HUES6 (cell line): ENCODE data around the gene GLB1L.
"Not testable (repeated sequence)": the region's sequence is repeated elsewhere in the genome, so short reads cannot be mapped to it uniquely, and the experiment has no call there.

ENCODE experiments used
- H3K27ac ChIP-seq: 2 replicates; pipeline ENCODE4 v1.7.0; 2013; ENCODE audit warnings: low read depth, mild to moderate bottlenecking, low read length, inconsistent platforms
- H3K27me3 ChIP-seq: 2 replicates; pipeline ENCODE4 v1.6.1; 2013; ENCODE audit warnings: low read length; ENCODE audit not compliant: control insufficient read depth, insufficient read depth
- H3K36me3 ChIP-seq: 2 replicates; pipeline ENCODE4 v1.6.1; 2013; ENCODE audit warnings: low read length; ENCODE audit not compliant: control insufficient read depth, insufficient read depth
- H3K4me1 ChIP-seq: 2 replicates; pipeline ENCODE4 v1.6.1; 2013; ENCODE audit warnings: low read length; ENCODE audit not compliant: control insufficient read depth, insufficient read depth
- H3K4me3 ChIP-seq: 2 replicates; pipeline ENCODE4 v1.5.1; 2013; ENCODE audit warnings: low read depth, low read length
- H3K9ac ChIP-seq: one replicate; pipeline ENCODE4 v1.6.1; 2013; ENCODE audit warnings: mild to moderate bottlenecking, low read length
- H3K9me3 ChIP-seq: 2 replicates; pipeline ENCODE4 v1.6.1; 2013; ENCODE audit warnings: low read depth, low read length; ENCODE audit not compliant: control insufficient read depth, insufficient read depth

Gene GLB1L

GRCh38 chr2:219210196-219210885 is 34.9 kb downstream of the GLB1L start:
- H3K9ac ChIP-seq = no peak overlapping the region

GRCh38 chr2:219209236-219210195 is 35.7 kb downstream of the GLB1L start:
- no peak overlapping the region for H3K27ac ChIP-seq
- H3K4me3 ChIP-seq = no peak overlapping the region
- peaks cover 63% of the 10 kb centered on the region for H3K36me3 ChIP-seq
- H3K27me3 ChIP-seq = no peaks in the 10 kb centered on the region
- H3K4me1 ChIP-seq = peaks cover 8% of the 10 kb centered on the region
- H3K9me3 ChIP-seq = 0 out of 2 replicates have a peak, but pooled peaks cover under 1% of the 10 kb centered on the region
- no peak overlapping the region for H3K9ac ChIP-seq

More at GRCh38 chr2:219210196-219210885, 34.9 kb downstream of the GLB1L start:
- peaks cover 72% of the 10 kb centered on the region for H3K36me3 ChIP-seq
- no peaks in the 10 kb centered on the region for H3K9me3 ChIP-seq
- no peaks in the 10 kb centered on the region for H3K27me3 ChIP-seq
- H3K4me1 ChIP-seq = peaks cover 8% of the 10 kb centered on the region
- no peak overlapping the region for H3K27ac ChIP-seq
- no peak overlapping the region for H3K4me3 ChIP-seq

- Histone ChIP-seq H3K36me3 (peaks cover 49% of the 10 kb centered on the region), H3K4me3 (no peak overlapping the region), H3K27ac (no peak overlapping the region)
These were observed 37.1 kb downstream of the GLB1L start for GRCh38 chr2:219207884-219208740.

GRCh38 chr2:219207134-219207883 is 37.9 kb downstream of the GLB1L start:
- peaks cover 41% of the 10 kb centered on the region for H3K36me3 ChIP-seq
- no peak overlapping the region for H3K27ac ChIP-seq
- H3K4me3 ChIP-seq = peak overlapping the region; percentile 78
- 0 out of 2 replicates have a peak, but pooled peaks cover 2% of the 10 kb centered on the region for H3K9me3 ChIP-seq
- no peaks in the 10 kb centered on the region for H3K27me3 ChIP-seq
- peaks cover 8% of the 10 kb centered on the region for H3K4me1 ChIP-seq
- H3K9ac ChIP-seq = peak overlapping the region; percentile 28

More at GRCh38 chr2:219207884-219208740, 37.1 kb downstream of the GLB1L start:
- 0 out of 2 replicates have a peak, but pooled peaks cover 2% of the 10 kb centered on the region for H3K9me3 ChIP-seq
- no peaks in the 10 kb centered on the region for H3K27me3 ChIP-seq
- peaks cover 8% of the 10 kb centered on the region for H3K4me1 ChIP-seq
- peak overlapping the region; percentile 1 for H3K9ac ChIP-seq

- peaks cover 38% of the 10 kb centered on the region for H3K36me3 ChIP-seq
- H3K9me3 ChIP-seq = 0 out of 2 replicates have a peak, but pooled peaks cover 2% of the 10 kb centered on the region
- H3K27ac ChIP-seq = no peak within 1 kb of the TSS
- H3K4me1 ChIP-seq = peaks cover 8% of the 10 kb centered on the region
- H3K4me3 ChIP-seq = peak within 1 kb of the TSS; percentile 78
- peak within 1 kb of the TSS; percentile 55 for H3K9ac ChIP-seq
- no peaks in the 10 kb centered on the region for H3K27me3 ChIP-seq
These were observed 38.7 kb downstream of the GLB1L start, which contains the start of gene ZFAND2B for GRCh38 chr2:219206328-219207133. Gene ZFAND2B, plus strand, starts transcription at chr2:219206782. Its CDS starts 206 bp downstream, at chr2:219206988.

- no peaks in the 10 kb centered on the region for H3K27me3 ChIP-seq
- 0 out of 2 replicates have a peak, but pooled peaks cover 2% of the 10 kb centered on the region for H3K9me3 ChIP-seq
- H3K4me1 ChIP-seq = peaks cover 8% of the 10 kb centered on the region
- H3K9ac ChIP-seq = peak overlapping the region; percentile 55
- H3K4me3 ChIP-seq = peak overlapping the region; percentile 78
- peaks cover 35% of the 10 kb centered on the region for H3K36me3 ChIP-seq
- no peak overlapping the region for H3K27ac ChIP-seq
These were observed 39.3 kb downstream of the GLB1L start for GRCh38 chr2:219205981-219206327.

GRCh38 chr2:219205165-219205538 is 40.1 kb downstream of the GLB1L start:
- Histone ChIP-seq H3K9me3 (0 out of 2 replicates have a peak, but pooled peaks cover 2% of the 10 kb centered on the region), H3K9ac (no peak overlapping the region), H3K36me3 (peaks cover 27% of the 10 kb centered on the region), H3K4me1 (peaks cover 8% of the 10 kb centered on the region), H3K27ac (no peak overlapping the region), H3K4me3 (no peak overlapping the region), H3K27me3 (no peaks in the 10 kb centered on the region)

GRCh38 chr2:219204425-219205164 is 40.6 kb downstream of the GLB1L start:
- Histone ChIP-seq H3K9ac (no peak overlapping the region), H3K27me3 (no peaks in the 10 kb centered on the region)

GRCh38 chr2:219201331-219201730 is 43.9 kb downstream of the GLB1L start:
- H3K4me1 ChIP-seq, H3K36me3 ChIP-seq, H3K27ac ChIP-seq, H3K27me3 ChIP-seq, H3K9me3 ChIP-seq, H3K9ac ChIP-seq, H3K4me3 ChIP-seq: not testable (repeated sequence)

More at GRCh38 chr2:219204425-219205164, 40.6 kb downstream of the GLB1L start:
- Histone ChIP-seq H3K36me3 (peaks cover 21% of the 10 kb centered on the region), H3K27ac (no peak overlapping the region), H3K4me1 (peaks cover 8% of the 10 kb centered on the region), H3K9me3 (0 out of 2 replicates have a peak, but pooled peaks cover 2% of the 10 kb centered on the region), H3K4me3 (no peak overlapping the region)
